A673 (cell line): ENCODE measurements around the gene TPX2. TPM values are rescaled to one million over a fixed set of nuclear protein-coding genes. Genes with fewer than 3 reads are reported as not detected.

Source experiments
- BruUV-seq: library from RNA; stranded (reverse); fragments of 400-500 nt; replicated peaks from 2 replicates; lab custom pipeline; 2021; lab: Mats Ljungman, UMichigan
- CTCF ChIA-PET: fragments of 300-600 bp; sonication (Branson Sonifier 250); formaldehyde crosslinking; loops from one replicate; lab custom pipeline; 2022; ENCODE audit warnings: antibody characterized with exemption; lab: Charles Lee
- POLR2A ChIA-PET: fragments of 300-600 bp; sonication (Branson Sonifier 250); formaldehyde crosslinking; loops from one replicate; lab custom pipeline; 2022; ENCODE audit warnings: antibody characterized with exemption; ENCODE audit not compliant: low non-redundant PET; lab: Charles Lee
- DNase-seq: peaks from one replicate; pipeline ENCODE4 v3.0.0-alpha.2; 2015; ENCODE audit warnings: low spot score
- H3K27ac ChIP-seq: fragments of 200-600 bp; sonication (generic); 2 replicates; pipeline ENCODE4 v1.5.1; 2016; ENCODE audit warnings: mixed run types, low read depth, mild to moderate bottlenecking, mixed read lengths, antibody characterized with exemption, low read length; ENCODE audit not compliant: poor library complexity, severe bottlenecking
- H3K27me3 ChIP-seq: fragments of 200-600 bp; sonication (generic); replicated peaks from 2 replicates; pipeline ENCODE4 v1.6.1; 2017; ENCODE audit warnings: mixed run types, low read depth, mild to moderate bottlenecking, mixed read lengths, antibody characterized with exemption, low read length; ENCODE audit not compliant: insufficient read depth, poor library complexity
- H3K36me3 ChIP-seq: fragments of 200-600 bp; sonication (generic); 2 replicates; pipeline ENCODE4 v1.6.1; 2016; ENCODE audit warnings: mixed run types, mild to moderate bottlenecking, mixed read lengths, antibody characterized with exemption, low read length; ENCODE audit not compliant: insufficient read depth, poor library complexity, severe bottlenecking
- H3K4me1 ChIP-seq: fragments of 200-600 bp; sonication (generic); 2 replicates; pipeline ENCODE4 v1.6.1; 2017; ENCODE audit warnings: mixed run types, mild to moderate bottlenecking, mixed read lengths, antibody characterized with exemption, low read length; ENCODE audit not compliant: insufficient read depth, poor library complexity, severe bottlenecking
- H3K4me3 ChIP-seq: fragments of 200-600 bp; sonication (generic); 2 replicates; pipeline ENCODE4 v1.5.1; 2016; ENCODE audit warnings: low read depth, mixed run types, mild to moderate bottlenecking, mixed read lengths, low read length; ENCODE audit not compliant: poor library complexity, severe bottlenecking
- H3K9me3 ChIP-seq: fragments of 200-600 bp; sonication (generic); 2 replicates; pipeline ENCODE4 v1.6.1; 2016; ENCODE audit warnings: mixed run types, low read depth, mild to moderate bottlenecking, mixed read lengths, antibody characterized with exemption, low read length; ENCODE audit not compliant: poor library complexity, severe bottlenecking
- CTCF ChIP-seq: fragments of 300-800, 200-600 bp; sonication (generic); conservative IDR thresholded peaks from 2 replicates; pipeline ENCODE4 v1.5.1; 2017; ENCODE audit warnings: low read depth, mild to moderate bottlenecking, antibody characterized with exemption, low read length, moderate library complexity, mixed read lengths
- EZH2 ChIP-seq: fragments of 200-600 bp; sonication (generic); IDR thresholded peaks from 2 replicates; pipeline ENCODE4 v1.6.1; 2017; ENCODE audit warnings: borderline replicate concordance, low read depth, mild to moderate bottlenecking, mixed read lengths, antibody characterized with exemption, low read length; ENCODE audit not compliant: poor library complexity, severe bottlenecking
- intact Hi-C: fragments of 100-400 bp; cut with micrococcal nuclease; formaldehyde crosslinking; loops from one replicate; pipeline ENCODE4 v1.10.0; 2022; ENCODE audit not compliant: unreplicated experiment
- total RNA-seq: library from RNA; stranded (reverse); gene quantifications from 2 replicates; pipeline ENCODE4 v1.2.3, GENCODE V29; 2021

TPX2 gene
- total RNA-seq, 1 experiment from 2014 or later: 187 TPM

- TF ChIP-seq EZH2 (no peak), CTCF (no peak)
- BruUV-seq: no TSS peak
- Histone ChIP-seq H3K27me3 (no peaks in the 10 kb centered on the region), H3K36me3 (peaks cover 91% of the 10 kb centered on the region), H3K4me1 (no peaks in the 10 kb centered on the region), H3K4me3 (no peak overlapping the region), H3K9me3 (no peaks in the 10 kb centered on the region), H3K27ac (no peak overlapping the region)
- ChIA-PET POLR2A (no interaction called here), CTCF (no interaction called here)
- no peak for DNase-seq
- intact Hi-C loops: no loop called here
These were observed 28.7 kb downstream of the TPX2 start for GRCh38 chr20:31767805-31768204.

DNA sequence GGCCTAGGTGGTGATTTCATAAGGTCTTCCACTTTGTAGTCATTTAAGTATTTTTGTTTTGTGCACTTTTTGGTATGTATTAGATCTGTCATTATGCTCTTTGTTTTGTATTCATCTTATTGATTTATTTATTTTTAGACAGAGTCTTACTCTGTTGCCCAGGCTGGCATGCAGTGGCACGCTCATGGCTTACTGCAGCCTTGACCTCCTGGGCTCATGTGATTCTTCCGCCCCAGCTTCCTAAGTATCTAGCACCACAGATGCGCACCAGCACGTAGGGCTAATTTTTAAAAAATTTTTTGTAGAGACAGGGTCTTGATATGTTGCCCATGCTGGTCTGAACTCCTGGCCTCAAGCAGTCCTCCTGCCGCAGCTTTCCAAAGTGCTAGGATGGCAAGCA lies 30.6 kb downstream of the TPX2 start:
- peaks cover 98% of the 10 kb centered on the region for H3K36me3 ChIP-seq
- ChIA-PET POLR2A (no interaction called here), CTCF (no interaction called here)
- H3K9me3 ChIP-seq: no peaks in the 10 kb centered on the region
- no peak overlapping the region for H3K4me3 ChIP-seq
- TF ChIP-seq EZH2: no peak
- TF ChIP-seq CTCF: no peak
- no TSS peak for BruUV-seq
- DNase-seq: no peak
- H3K27me3 ChIP-seq: no peaks in the 10 kb centered on the region
- H3K4me1 ChIP-seq: no peaks in the 10 kb centered on the region
- peak overlapping the region; percentile 37 for H3K27ac ChIP-seq
- intact Hi-C loops: no loop called here

GRCh38 chr20:31770243-31770642 lies 31.2 kb downstream of the TPX2 start:
- no TSS peak for BruUV-seq
- Histone ChIP-seq H3K27ac (no peak overlapping the region), H3K4me1 (no peaks in the 10 kb centered on the region), H3K9me3 (no peaks in the 10 kb centered on the region), H3K27me3 (no peaks in the 10 kb centered on the region), H3K4me3 (no peak overlapping the region), H3K36me3 (peaks cover 98% of the 10 kb centered on the region)
- ChIA-PET POLR2A (no interaction called here), CTCF (no interaction called here)
- DNase-seq: no peak
- TF ChIP-seq CTCF (no peak), EZH2 (no peak)
- intact Hi-C loops: no loop called here
